Suprapubic skin (tissue), 4 donors: Measurements from ENCODE around the gene CDK11A. TPM values are rescaled to one million over a fixed set of nuclear protein-coding genes. Genes with fewer than 3 reads are reported as not detected.
"Not testable (repeated sequence)": the region's sequence is repeated elsewhere in the genome, so short reads cannot be mapped to it uniquely, and the experiment has no call there.

Source experiments
- DNase-seq, 2 donors: peaks; one replicate each; pipeline ENCODE4 v3.0.0-alpha.2; 2019; ENCODE audit warnings: low spot score in 2 of 2
- H3K27ac ChIP-seq: fragments of 200-600 bp; sonication (generic); one replicate; pipeline ENCODE4 v1.5.1; 2019
- H3K27me3 ChIP-seq: fragments of 200-600 bp; sonication (generic); one replicate; pipeline ENCODE4 v1.5.1; 2019
- H3K36me3 ChIP-seq: fragments of 200-600 bp; sonication (generic); one replicate; pipeline ENCODE4 v1.5.1; 2019
- H3K4me1 ChIP-seq: fragments of 200-600 bp; sonication (generic); one replicate; pipeline ENCODE4 v1.5.1; 2019
- H3K4me3 ChIP-seq: fragments of 200-600 bp; sonication (generic); one replicate; pipeline ENCODE4 v1.5.1; 2019; ENCODE audit warnings: mild to moderate bottlenecking
- H3K9me3 ChIP-seq: fragments of 200-600 bp; sonication (generic); one replicate; pipeline ENCODE4 v1.5.1; 2019
- EP300 ChIP-seq: sonication (generic); formaldehyde crosslinking; IDR thresholded peaks from one replicate; pipeline ENCODE4 v1.6.1; 2017; ENCODE audit warnings: antibody characterized with exemption
- POLR2A ChIP-seq, 2 donors: fragments of 450-650 bp; IDR thresholded peaks; one replicate each; pipeline ENCODE4 v1.6.1; 2017; ENCODE audit warnings: antibody characterized with exemption in 2 of 2, mild to moderate bottlenecking in 2 of 2, moderate library complexity in 2 of 2
- POLR2AphosphoS5 ChIP-seq, 3 donors: sonication (generic); formaldehyde crosslinking; IDR thresholded peaks; one replicate each; pipeline ENCODE4 v1.6.1; 2017; ENCODE audit warnings: antibody characterized with exemption in 3 of 3
- WGBS: methylation state at CpG from one replicate; pipeline ENCODE4 v1.1.5; 2018; 5-methylcytosine and 5-hydroxymethylcytosine counted together
- total RNA-seq, 4 donors: library from RNA; depleted of rRNA; stranded (reverse); fragments of >200 nt; gene quantifications; one replicate each; pipeline ENCODE4 v1.1.0, GENCODE V29; 2016
- TF ChIP-seq, protein P1 (sequence below), 2 donors: fragments of 200-600 bp in 1 of 2; fragments of 450-650 bp in 1 of 2; sonication (generic) in 1 of 2; IDR thresholded peaks; one replicate each; pipeline ENCODE4 v1.5.1; 2016 to 2019; ENCODE audit warnings: antibody characterized with exemption in 2 of 2, mild to moderate bottlenecking in 1 of 2, moderate library complexity in 1 of 2

The CDK11A gene
- total RNA-seq, 4 donors from 2014 or later, result 23.6 to 136 (median 53.4) TPM

DNA sequence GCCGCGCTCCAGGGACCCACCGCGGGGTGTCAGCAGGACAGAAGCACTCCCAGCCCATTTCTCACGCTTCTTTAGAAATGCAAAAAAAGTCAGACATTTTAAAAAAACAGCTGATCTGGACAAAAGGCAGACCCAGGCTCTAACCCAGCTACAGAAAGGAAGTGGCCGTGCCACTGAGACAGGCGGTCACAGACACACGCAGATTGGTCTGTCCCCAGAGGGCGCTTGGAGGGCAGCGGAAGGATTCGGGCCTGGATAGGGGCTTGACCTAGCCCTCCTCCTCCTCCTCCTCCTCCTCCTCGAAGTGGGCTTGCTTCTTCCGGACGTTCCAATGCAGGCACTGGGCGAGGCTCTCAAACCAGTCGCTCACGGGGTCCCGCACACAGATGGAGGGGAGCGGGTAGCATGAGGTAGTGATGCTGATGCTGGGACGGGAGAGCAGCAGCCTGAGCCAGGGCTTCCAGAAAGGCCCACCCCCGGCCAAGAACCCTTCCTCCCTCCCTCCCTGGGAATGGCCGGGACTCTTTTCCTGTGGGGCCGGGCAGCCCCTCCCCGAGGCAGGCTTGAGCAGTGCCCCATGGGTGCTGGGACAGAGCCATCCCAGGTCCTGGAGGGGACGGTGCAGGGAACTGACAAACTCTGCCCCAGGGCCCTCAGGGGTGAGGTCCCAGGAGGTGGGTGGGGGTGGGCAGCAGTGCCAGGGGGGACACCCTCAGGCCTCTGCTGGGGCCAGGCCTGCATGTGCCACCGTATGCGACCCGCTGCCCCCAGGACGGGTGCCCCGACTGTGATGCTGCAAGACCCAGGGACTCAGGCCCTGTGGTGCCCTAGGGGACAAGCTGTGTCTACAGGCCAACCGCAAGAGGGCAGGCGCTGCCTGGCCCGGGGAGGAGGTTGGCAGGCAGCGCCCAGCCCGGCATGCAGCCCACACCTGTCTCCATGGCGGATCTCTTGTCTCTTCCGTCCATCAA is 28.8 kb upstream of the CDK11A start:
- Histone ChIP-seq H3K4me3 (no peak overlapping the region), H3K27ac (no peak overlapping the region), H3K9me3 (no peaks in the 10 kb centered on the region), H3K4me1 (no peaks in the 10 kb centered on the region), H3K27me3 (no peaks in the 10 kb centered on the region), H3K36me3 (peaks cover 55% of the 10 kb centered on the region)
- whole genome bisulfite sequencing, result 78% methylated on average over 18 of the region's 37 CpGs
- TF ChIP-seq EP300, result no peak
- TF ChIP-seq POLR2A (IDR thresholded peaks at IDR 0.05), result no peak
- TF ChIP-seq POLR2AphosphoS5 (IDR thresholded peaks at IDR 0.05), result no peak
- TF ChIP-seq, protein P1, sequence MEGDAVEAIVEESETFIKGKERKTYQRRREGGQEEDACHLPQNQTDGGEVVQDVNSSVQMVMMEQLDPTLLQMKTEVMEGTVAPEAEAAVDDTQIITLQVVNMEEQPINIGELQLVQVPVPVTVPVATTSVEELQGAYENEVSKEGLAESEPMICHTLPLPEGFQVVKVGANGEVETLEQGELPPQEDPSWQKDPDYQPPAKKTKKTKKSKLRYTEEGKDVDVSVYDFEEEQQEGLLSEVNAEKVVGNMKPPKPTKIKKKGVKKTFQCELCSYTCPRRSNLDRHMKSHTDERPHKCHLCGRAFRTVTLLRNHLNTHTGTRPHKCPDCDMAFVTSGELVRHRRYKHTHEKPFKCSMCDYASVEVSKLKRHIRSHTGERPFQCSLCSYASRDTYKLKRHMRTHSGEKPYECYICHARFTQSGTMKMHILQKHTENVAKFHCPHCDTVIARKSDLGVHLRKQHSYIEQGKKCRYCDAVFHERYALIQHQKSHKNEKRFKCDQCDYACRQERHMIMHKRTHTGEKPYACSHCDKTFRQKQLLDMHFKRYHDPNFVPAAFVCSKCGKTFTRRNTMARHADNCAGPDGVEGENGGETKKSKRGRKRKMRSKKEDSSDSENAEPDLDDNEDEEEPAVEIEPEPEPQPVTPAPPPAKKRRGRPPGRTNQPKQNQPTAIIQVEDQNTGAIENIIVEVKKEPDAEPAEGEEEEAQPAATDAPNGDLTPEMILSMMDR (IDR thresholded peaks at IDR 0.05), result no peak
- no peak for DNase-seq

DNA sequence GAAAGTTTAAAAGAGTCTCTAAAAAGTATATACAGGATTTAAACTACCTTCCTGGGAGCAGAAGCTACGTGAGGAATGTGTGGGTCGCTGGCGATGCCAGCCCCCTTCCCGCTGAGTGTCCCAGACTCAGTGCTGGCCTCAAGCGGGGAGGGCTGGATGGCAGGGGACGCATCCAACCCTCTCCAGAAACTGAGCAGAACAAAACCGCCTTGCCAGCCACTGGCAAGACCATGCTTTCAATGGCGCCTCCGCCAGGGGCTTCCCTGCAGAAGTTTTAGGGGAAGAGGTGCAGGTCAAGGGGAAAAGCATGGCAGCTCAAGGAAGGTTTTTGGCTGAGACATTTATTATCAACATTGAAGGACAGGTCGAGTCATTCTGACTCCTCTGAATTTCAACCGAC is 28.0 kb upstream of the CDK11A start:
- no peak overlapping the region for H3K27ac ChIP-seq
- TF ChIP-seq, protein P1 (IDR thresholded peaks at IDR 0.05), result no peak
- no peak for TF ChIP-seq POLR2AphosphoS5 (IDR thresholded peaks at IDR 0.05)
- TF ChIP-seq EP300, result no peak
- no peak for TF ChIP-seq POLR2A (IDR thresholded peaks at IDR 0.05)
- H3K27me3 ChIP-seq, result no peaks in the 10 kb centered on the region
- no peak for DNase-seq
- H3K4me3 ChIP-seq, result no peak overlapping the region
- no peaks in the 10 kb centered on the region for H3K4me1 ChIP-seq
- peaks cover 52% of the 10 kb centered on the region for H3K36me3 ChIP-seq
- 93% methylated on average over 11 of the region's 11 CpGs for WGBS
- no peaks in the 10 kb centered on the region for H3K9me3 ChIP-seq

DNA sequence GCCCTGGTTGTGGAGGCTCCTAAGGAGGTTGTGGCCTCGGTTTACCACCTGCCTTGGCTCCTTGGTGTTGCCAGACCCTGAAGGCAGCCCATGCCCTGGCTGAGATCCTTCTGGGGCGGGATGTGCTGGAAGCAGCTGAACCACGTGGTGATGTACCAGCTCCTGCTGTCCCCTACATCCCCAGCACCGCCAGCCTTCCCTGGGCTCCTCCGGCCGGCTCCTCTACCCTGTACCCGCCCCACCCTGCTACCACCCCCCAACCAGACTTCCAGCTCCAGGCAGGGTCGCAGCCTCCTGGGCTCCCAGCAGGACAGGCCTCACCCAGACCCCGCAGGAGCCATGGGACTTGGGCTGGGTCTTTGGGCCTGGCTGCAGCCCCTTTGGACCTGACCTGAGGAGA is 25.8 kb upstream of the CDK11A start:
- H3K4me3 ChIP-seq, H3K27me3 ChIP-seq, H3K4me1 ChIP-seq, H3K9me3 ChIP-seq, DNase-seq, H3K27ac ChIP-seq: not testable (repeated sequence)
- peaks cover 29% of the 10 kb centered on the region for H3K36me3 ChIP-seq
- 75% methylated on average over 6 of the region's 9 CpGs for WGBS

DNA sequence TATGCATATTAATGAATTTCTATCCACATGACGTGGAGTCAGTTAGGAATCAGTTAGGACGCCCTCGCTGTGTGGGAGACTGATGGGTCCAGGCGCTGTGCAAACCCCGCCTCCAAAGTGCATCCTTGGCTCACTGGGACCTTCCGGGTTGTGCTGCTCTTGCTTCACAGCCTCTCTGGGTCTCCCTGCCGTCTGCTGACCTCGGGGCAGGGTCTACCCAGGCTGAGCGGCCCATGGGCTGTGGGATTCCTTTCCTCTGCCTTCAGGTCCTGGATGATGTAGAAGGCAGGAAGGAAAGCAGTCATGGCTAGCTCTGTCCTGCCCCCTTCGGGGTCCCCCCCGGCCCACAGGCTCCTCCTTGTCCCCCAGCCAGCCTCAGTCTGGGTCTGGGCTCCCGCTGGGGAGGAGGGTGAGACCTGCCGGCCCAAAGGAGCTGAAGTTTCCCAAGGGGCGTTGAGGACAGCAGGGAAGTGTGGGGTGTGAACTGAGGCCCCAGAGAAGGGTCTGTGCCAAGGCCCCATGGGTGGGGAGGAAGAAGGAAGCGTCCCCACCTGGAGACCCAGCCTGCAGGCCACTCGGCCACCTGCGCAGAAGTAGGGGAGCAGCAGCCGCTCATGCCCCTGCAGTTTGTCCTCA is 24.6 kb upstream of the CDK11A start:
- Histone ChIP-seq H3K9me3 (no peaks in the 10 kb centered on the region), H3K36me3 (peaks cover 18% of the 10 kb centered on the region), H3K4me1 (no peaks in the 10 kb centered on the region), H3K27me3 (no peaks in the 10 kb centered on the region), H3K4me3 (no peak overlapping the region), H3K27ac (no peak overlapping the region)
- TF ChIP-seq EP300, result no peak
- TF ChIP-seq, protein P1 (IDR thresholded peaks at IDR 0.05), result no peak
- no peak for TF ChIP-seq POLR2A (IDR thresholded peaks at IDR 0.05)
- WGBS, result 69% methylated on average over 10 of the region's 18 CpGs
- DNase-seq, result no peak

DNA sequence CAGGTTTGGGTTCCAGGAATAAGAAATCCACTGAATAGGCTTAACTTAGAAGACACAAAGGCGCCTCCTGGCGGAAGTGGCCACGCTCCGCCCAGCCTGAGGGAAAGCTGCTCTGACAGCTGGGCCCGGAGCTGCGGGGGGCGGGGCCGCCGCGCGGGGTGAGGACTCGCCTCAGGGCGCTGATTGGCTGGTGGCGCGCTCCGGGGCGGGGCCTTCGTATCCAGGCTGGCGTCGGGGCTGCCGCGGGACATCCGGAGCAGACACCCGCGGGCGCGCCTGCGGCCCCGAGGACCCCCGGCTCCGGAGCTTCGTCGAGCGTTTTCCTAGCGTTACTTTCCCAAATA is 22.4 kb upstream of the CDK11A start:
- H3K4me1 ChIP-seq, H3K27me3 ChIP-seq, H3K36me3 ChIP-seq, H3K9me3 ChIP-seq, DNase-seq: not testable (repeated sequence)
- WGBS, result no CpG with 5 or more reads among the region's 35 CpGs
- H3K4me3 ChIP-seq, result peak overlapping the region; percentile 47
- peak overlapping the region; percentile 92 for H3K27ac ChIP-seq

- 0% methylated on average over 18 of the region's 101 CpGs for WGBS
- H3K36me3 ChIP-seq, H3K27me3 ChIP-seq, H3K9me3 ChIP-seq, H3K4me1 ChIP-seq: not testable (repeated sequence)
- H3K4me3 ChIP-seq, result peak overlapping the region; percentile 47
- DNase-seq, result peak; percentile 70 to 93
- TF ChIP-seq POLR2A (IDR thresholded peaks at IDR 0.05) (peak in 1 of 2 donors; percentile 30), POLR2AphosphoS5 (IDR thresholded peaks at IDR 0.05) (peak; percentile 56 to 98 (median 77))
- TF ChIP-seq, protein P1 (IDR thresholded peaks at IDR 0.05), result peak in 1 of 2 donors; percentile 19
- peak overlapping the region; percentile 92 for H3K27ac ChIP-seq
Measured at GRCh38 chr1:1745651-1746565, 21.8 kb upstream of the CDK11A start.

DNA sequence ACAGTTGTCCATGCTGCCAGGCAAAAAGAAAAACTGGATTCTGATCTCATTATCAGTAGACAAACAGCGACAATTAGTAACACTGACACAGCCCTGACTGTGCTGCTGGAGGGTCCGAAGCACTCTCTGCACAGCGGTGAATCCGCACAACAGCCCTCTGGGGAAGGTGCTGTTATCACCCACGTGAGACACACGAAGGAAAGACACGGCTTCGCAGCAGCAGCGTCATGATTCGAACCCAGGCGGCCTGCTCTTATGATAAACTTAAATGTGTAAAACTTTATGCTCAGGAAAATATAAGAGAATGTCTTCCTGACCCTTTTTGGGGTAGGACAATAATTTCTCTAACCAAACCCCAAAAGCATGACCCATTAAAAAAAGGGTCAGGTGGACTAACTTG is 18.4 kb upstream of the CDK11A start:
- WGBS, result 83% methylated on average over 11 of the region's 11 CpGs

GRCh38 chr1:1741013-1741412 is 16.9 kb upstream of the CDK11A start:
- Histone ChIP-seq H3K27ac (peak overlapping the region; percentile 34), H3K36me3 (peaks cover 18% of the 10 kb centered on the region)
- not testable (repeated sequence) for H3K9me3 ChIP-seq, H3K4me1 ChIP-seq, H3K27me3 ChIP-seq, H3K4me3 ChIP-seq
- DNase-seq, result peak in 1 of 2 donors; percentile 69
- WGBS, result 65% methylated on average over 12 of the region's 12 CpGs

More for the DNA sequence above, 18.4 kb upstream of the CDK11A start:
- H3K36me3 ChIP-seq, H3K4me1 ChIP-seq, H3K4me3 ChIP-seq, H3K27me3 ChIP-seq, H3K9me3 ChIP-seq, H3K27ac ChIP-seq: not testable (repeated sequence)
- DNase-seq, result peak in 1 of 2 donors; percentile 49
